Subcutaneous preadipocyte (primary cell): ENCODE measurements around the gene CLDN19. TPM values are rescaled to one million over a fixed set of nuclear protein-coding genes. Genes with fewer than 3 reads are reported as not detected.

Source experiments
- total RNA-seq: library from RNA; depleted of rRNA; stranded (reverse); fragments of >200 nt; gene quantifications from 2 replicates; pipeline ENCODE4 v1.2.3, GENCODE V29; 2012

The CLDN19 gene, protein sequence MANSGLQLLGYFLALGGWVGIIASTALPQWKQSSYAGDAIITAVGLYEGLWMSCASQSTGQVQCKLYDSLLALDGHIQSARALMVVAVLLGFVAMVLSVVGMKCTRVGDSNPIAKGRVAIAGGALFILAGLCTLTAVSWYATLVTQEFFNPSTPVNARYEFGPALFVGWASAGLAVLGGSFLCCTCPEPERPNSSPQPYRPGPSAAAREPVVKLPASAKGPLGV
- total RNA-seq: not detected in 2 replicates

DNA sequence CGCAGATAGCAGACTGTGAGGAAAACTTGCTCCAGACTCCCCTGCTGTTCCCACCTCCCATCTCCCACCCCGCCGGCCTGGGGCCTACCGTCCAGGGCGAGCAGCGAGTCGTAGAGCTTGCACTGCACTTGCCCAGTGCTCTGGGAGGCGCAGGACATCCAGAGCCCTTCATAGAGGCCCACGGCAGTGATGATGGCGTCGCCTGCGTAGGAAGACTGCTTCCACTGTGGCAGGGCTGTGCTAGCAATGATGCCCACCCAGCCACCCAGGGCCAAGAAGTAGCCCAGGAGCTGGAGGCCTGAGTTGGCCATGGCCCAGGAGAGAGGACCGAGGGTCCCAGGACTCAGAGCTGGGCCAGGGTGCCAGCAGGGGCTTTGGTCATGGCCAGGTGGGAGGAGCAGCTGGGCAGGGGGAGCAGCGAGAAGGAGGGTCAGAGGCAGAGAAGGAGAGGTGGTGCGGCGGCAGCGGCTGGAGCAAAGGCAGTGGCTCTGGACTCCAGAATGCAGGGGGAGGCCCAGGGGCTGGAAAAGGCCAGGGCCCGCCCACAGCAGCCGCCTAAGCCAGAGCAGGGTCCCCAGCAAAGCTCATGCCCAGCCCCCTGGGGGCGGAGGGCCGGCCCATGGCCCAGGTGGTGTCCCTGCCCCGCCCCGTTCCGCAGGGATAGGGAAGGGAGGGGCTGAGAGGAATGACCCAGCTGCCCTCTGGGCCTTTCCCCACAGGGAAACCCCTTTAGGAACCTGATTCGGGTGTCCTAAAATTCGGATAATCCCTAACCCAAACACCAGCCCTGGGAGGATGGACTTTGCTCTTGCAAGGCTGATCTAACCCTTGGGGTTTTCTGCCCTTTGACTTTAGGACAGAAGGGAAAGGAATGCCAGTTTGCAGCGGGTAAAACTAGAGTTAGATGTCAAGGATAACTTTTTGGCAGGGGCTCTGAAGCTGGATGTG, at the start of gene CLDN19:
Gene CLDN19, minus strand, starts transcription at position 484 of the 948 bp plus-strand sequence. Its CDS starts 173 bp downstream, at position 311.

GRCh38 chr1:42784946-42785693, 45.1 kb upstream of the CLDN19 start, which contains the start of gene TMEM269:
Gene TMEM269, plus strand, starts transcription at chr1:42784991. Its CDS starts 4,903 bp downstream, at chr1:42789894.

DNA sequence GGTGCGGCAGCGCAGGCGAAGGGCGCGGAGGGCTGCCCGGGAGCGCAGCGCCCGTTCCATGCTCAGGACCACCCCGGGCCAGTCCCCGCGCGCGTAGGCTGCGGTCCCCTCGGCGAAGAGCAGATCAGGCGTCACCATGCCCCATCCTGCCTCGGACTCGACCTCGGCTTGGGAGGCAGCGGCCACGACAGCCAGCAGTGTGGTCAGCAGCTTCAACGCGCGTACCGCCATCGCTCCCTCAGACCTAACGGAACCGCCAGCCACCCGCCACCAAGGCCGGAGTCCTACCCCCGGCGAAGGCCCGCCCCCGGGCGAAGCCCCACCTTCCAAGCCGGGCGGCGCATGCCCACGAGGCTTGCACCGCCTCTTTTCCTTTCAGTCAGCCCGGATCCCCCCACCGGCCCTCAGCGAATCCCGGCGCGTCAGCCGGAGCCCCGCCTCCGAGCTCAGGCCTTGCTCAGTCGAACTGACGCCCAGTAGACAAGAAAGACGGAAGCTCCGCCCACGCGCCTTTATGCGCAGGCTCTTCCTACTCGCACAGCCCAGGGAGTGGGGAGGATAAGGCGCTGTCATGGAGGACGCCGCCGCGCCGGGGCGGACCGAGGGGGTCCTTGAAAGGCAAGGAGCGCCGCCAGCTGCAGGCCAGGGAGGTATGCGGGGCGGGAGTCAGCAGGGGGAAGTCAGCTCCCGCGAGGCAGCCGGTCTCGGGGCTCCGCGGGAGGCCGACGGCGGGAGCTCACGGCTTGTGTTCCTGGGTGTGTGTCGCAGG, 26.9 kb upstream of the CLDN19 start, which contains the start of the genes C1orf50 and P3H1:
Gene C1orf50, plus strand, starts transcription at position 509 of the 769 bp plus-strand sequence. Its CDS starts 63 bp downstream, at position 572.
Gene P3H1, minus strand, starts transcription at position 288 of the 769 bp plus-strand sequence. Its CDS starts 57 bp downstream, at position 231.

Other genes starting within 250 kb of the CLDN19 start
- gene PPIH, start 81.8 kb downstream of the CLDN19 start, total RNA-seq: 35.2 and 37.8 TPM in 2 replicates
- gene YBX1, start 57.8 kb downstream of the CLDN19 start, total RNA-seq: 853 and 942 TPM in 2 replicates
- 99.7 and 111 TPM in 2 replicates for gene P3H1, start 26.8 kb upstream of the CLDN19 start, total RNA-seq
- 3.3 and 3.5 TPM in 2 replicates for gene C1orf50, start 27.0 kb upstream of the CLDN19 start, total RNA-seq
- under 0.01 TPM in 1 of 2 replicates, not detected in the other for gene TMEM269, start 44.8 kb upstream of the CLDN19 start, total RNA-seq
- gene ERMAP, start 76.9 kb upstream of the CLDN19 start, total RNA-seq: 8.6 and 13.2 TPM in 2 replicates
- gene SVBP, start 77.2 kb upstream of the CLDN19 start, total RNA-seq: 8.8 and 9.9 TPM in 2 replicates
- 7.6 and 9.2 TPM in 2 replicates for gene ZNF691, start 106.4 kb upstream of the CLDN19 start, total RNA-seq
- gene SLC2A1, start 218.6 kb upstream of the CLDN19 start, total RNA-seq: 17.3 and 31.7 TPM in 2 replicates